Naive thymus-derived CD4-positive, alpha-beta T cell (primary cell): ENCODE data around the gene FIGNL2. TPM values are rescaled to one million over a fixed set of nuclear protein-coding genes. Genes with fewer than 3 reads are reported as not detected.
"Not testable (repeated sequence)": the region's sequence is repeated elsewhere in the genome, so short reads cannot be mapped to it uniquely, and the experiment has no call there.

Experiments
- ATAC-seq: fragments of 150-1000 bp; cut with Tn5 transposase; 2 replicates; pipeline ENCODE4 v1.10.0; 2021; ENCODE audit warnings: mild to moderate bottlenecking, moderate library complexity
- CTCF ChIA-PET: fragments of 350-600 bp; sonication (Branson Sonifier 250); formaldehyde crosslinking; loops from one replicate; lab custom pipeline; 2021; ENCODE audit warnings: antibody characterized with exemption; lab: Charles Lee
- POLR2A ChIA-PET: fragments of 350-600 bp; sonication (Branson Sonifier 250); formaldehyde crosslinking; loops from one replicate; lab custom pipeline; 2021; ENCODE audit warnings: antibody characterized with exemption, inconsistent platforms; lab: Charles Lee
- DNase-seq, 9 donors: peaks; one replicate each; pipeline versions ENCODE4 v3.0.0 to v3.0.0-alpha.2; 2020 to 2022; ENCODE audit warnings: mixed read lengths in 1 of 9
- H3K27ac ChIP-seq: one replicate; pipeline ENCODE4 v1.7.0; 2013; ENCODE audit warnings: mild to moderate bottlenecking, low read depth, low read length, moderate library complexity
- H3K27me3 ChIP-seq, 2 donors: one replicate each; pipeline ENCODE4 v1.7.0; 2013; ENCODE audit warnings: low read length in 2 of 2, mild to moderate bottlenecking in 2 of 2, moderate library complexity in 2 of 2; ENCODE audit not compliant: control insufficient read depth in 2 of 2, insufficient read depth in 2 of 2
- H3K36me3 ChIP-seq, 3 experiments: 1 replicate in 2 of 3; 2 replicates in 1 of 3; pipeline ENCODE4 v1.7.0; 2013; ENCODE audit warnings: low read length in 3 of 3, mild to moderate bottlenecking in 3 of 3, moderate library complexity in 1 of 3; ENCODE audit not compliant: insufficient read depth in 3 of 3, control insufficient read depth in 2 of 3
- H3K4me1 ChIP-seq, 2 donors: one replicate each; pipeline ENCODE4 v1.7.0; 2013; ENCODE audit warnings: low read length in 2 of 2, mild to moderate bottlenecking in 2 of 2, moderate library complexity in 1 of 2; ENCODE audit not compliant: control insufficient read depth in 2 of 2, insufficient read depth in 2 of 2
- H3K4me3 ChIP-seq: 2 replicates; pipeline ENCODE4 v1.7.0; 2013; ENCODE audit warnings: mild to moderate bottlenecking, low read length
- H3K9me3 ChIP-seq, 3 experiments: 1 replicate in 2 of 3; 2 replicates in 1 of 3; pipeline ENCODE4 v1.7.0; 2013; ENCODE audit warnings: low read length in 3 of 3; ENCODE audit not compliant: control insufficient read depth in 2 of 3
- H3K27ac Mint-ChIP-seq, 9 donors: one replicate each; pipeline ENCODE4 v1.8.0; 2020 to 2022; ENCODE audit warnings: mixed read lengths in 9 of 9, mild to moderate bottlenecking in 8 of 9, moderate library complexity in 5 of 9, inconsistent platforms in 2 of 9
- H3K27me3 Mint-ChIP-seq, 5 donors: one replicate each; pipeline ENCODE4 v1.8.0; 2021 to 2022; ENCODE audit warnings: mixed read lengths in 5 of 5, mild to moderate bottlenecking in 1 of 5
- H3K36me3 Mint-ChIP-seq, 5 donors: one replicate each; pipeline ENCODE4 v1.8.0; 2020 to 2022; ENCODE audit warnings: mixed read lengths in 5 of 5, mild to moderate bottlenecking in 3 of 5, inconsistent platforms in 1 of 5
- H3K4me1 Mint-ChIP-seq, 7 donors: one replicate each; pipeline ENCODE4 v1.8.0; 2020 to 2022; ENCODE audit warnings: mixed read lengths in 7 of 7, mild to moderate bottlenecking in 3 of 7, inconsistent platforms in 1 of 7
- H3K4me3 Mint-ChIP-seq, 10 donors: one replicate each; pipeline ENCODE4 v1.8.0; 2020 to 2022; ENCODE audit warnings: mild to moderate bottlenecking in 10 of 10, mixed read lengths in 10 of 10, moderate library complexity in 6 of 10, inconsistent platforms in 2 of 10
- H3K9me3 Mint-ChIP-seq, 11 donors: one replicate each; pipeline ENCODE4 v1.8.0; 2020 to 2022; ENCODE audit warnings: mixed read lengths in 11 of 11, mild to moderate bottlenecking in 4 of 11, inconsistent platforms in 1 of 11, moderate library complexity in 1 of 11
- intact Hi-C, 2 donors: fragments of 100-400 bp; cut with micrococcal nuclease; formaldehyde crosslinking; loops; one replicate each; pipeline ENCODE4 v1.15.1; 2023
- polyA plus RNA-seq, 2 donors: library from polyadenylated mRNA; unstranded; fragments of 300-500 nt; fragmentation: Illumina TruSeq; gene quantifications; one replicate each; pipeline ENCODE4 v1.2.3, GENCODE V29; 2021
- total RNA-seq, 6 experiments: library from RNA in 5 of 6; stranded (reverse) in 5 of 6; gene quantifications; 1 replicate in 5 of 6; 2 replicates in 1 of 6; pipeline ENCODE4 v1.2.3 and lab custom pipeline; 2021 to 2026

FIGNL2 gene
- total and polyA plus RNA-seq, 7 experiments from 2014 or later: 0.07 to 2.1 (median 1.3) TPM; not detected in 1

DNA sequence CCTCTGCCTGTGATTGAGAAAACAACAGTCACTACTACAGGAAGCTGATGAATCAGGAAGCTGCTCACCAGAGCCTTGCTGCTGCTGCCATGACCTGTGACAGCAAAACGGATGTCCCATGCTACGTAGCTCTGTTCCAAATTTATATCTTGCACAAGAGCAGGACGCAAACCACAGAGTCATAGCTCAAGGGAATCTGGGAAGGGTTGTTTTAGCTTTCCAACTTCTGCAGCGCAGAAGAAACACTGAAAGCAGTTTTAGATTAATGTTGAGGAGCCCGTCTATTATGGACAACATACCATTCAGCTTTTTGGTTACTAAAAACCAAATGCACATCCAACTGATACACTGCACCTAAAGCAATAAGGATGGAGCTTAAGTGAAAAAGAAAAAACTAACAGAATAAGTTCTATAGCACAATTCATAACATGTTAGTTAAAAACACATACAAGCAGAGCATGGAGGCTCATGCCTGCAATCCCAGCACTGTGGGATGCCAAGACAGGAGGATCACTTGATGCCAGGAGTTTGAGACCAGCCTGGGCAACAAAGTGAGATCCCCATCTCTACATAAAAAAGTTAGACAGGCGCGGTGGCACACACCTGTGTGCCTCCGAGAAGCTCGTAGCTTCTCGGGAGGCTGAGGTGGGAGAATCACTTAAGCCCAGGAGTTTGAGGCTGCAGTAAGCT, 37.6 kb upstream of the FIGNL2 start:
- CTCF ChIA-PET: interaction anchor here (0.8 to 1.6 kb wide), 7 partner anchors 9 to 107 kb away, joined by 3 to 12 read pairs (median 3); no protein-coding TSS in a partner anchor
- Mint-ChIP-seq H3K36me3 (peaks cover 0 to 6% (median 0%) of the 10 kb centered on the region in 5 donors), H3K27ac (peak overlapping the region; percentile 86 to 97 (median 95)), H3K4me1 (peaks cover 12 to 22% (median 16%) of the 10 kb centered on the region in 7 donors), H3K9me3 (peaks cover 0 to 4% (median 0%) of the 10 kb centered on the region in 11 donors), H3K4me3 (peak overlapping the region; percentile 8 to 77 (median 62)), H3K27me3 (peaks cover 0 to 2% (median 0%) of the 10 kb centered on the region in 5 donors)
- Histone ChIP-seq H3K27ac (peak overlapping the region; percentile 1), H3K4me1 (peaks cover 0 to 5% of the 10 kb centered on the region in 2 donors), H3K9me3 (no peaks in the 10 kb centered on the region), H3K36me3 (no peaks in the 10 kb centered on the region), H3K4me3 (peak overlapping the region; percentile 25), H3K27me3 (no peaks in the 10 kb centered on the region)
- POLR2A ChIA-PET: interaction anchor here (0.6 to 1.9 kb wide), 4 partner anchors 19 to 946 kb away, joined by 3 to 12 read pairs (median 3); no protein-coding TSS in a partner anchor
- DNase-seq (peak in 8 of 9 donors; percentile 27 to 71 (median 64)), ATAC-seq (peak; percentile 95)
- intact Hi-C loops: loop anchor here in 1 of 2 donors (1.0 kb wide), 1 partner anchor 120 kb away; the partner anchor contains the start of gene TAMALIN

DNA sequence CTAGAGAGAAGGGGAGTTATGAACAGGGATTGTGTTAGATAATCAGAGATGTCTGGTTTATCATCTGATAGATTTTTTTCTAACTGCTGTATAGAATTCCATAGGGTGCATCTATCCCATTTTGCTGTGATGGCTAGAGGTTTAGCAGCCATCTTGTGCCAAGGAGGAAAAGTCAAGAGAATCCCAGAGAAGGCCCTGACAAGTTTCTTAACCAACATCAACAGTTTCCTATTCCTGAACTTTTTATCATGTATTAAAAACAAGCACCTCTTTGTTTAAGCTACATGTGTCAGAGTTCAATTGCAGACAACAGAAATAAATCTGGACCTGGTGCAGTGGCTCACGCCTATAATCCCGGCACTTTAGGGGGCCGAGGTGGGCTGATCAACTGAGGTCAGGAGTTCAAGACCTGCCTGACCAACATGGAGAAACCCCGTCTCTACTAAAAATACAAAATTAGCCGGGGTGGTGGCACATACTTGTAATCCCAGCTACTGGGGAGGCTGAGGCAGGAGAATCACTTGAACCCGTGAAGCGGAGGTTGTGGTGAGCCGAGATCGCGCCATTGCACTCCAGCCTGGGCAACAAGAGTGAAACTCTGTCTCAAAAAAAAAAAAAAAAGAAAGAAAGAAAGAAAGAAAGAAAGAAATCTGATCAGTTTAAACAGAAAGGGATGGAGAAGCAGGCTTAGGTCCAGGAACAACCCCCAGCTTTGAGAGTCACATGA, 36.9 kb upstream of the FIGNL2 start:
- ATAC-seq, H3K4me1 ChIP-seq, H3K27me3 Mint-ChIP-seq, DNase-seq, H3K36me3 ChIP-seq, H3K9me3 ChIP-seq, H3K36me3 Mint-ChIP-seq, H3K9me3 Mint-ChIP-seq, H3K27me3 ChIP-seq: not testable (repeated sequence)
- CTCF ChIA-PET: interaction anchor here (0.8 to 1.6 kb wide), 6 partner anchors 8 to 108 kb away, joined by 3 to 12 read pairs (median 3); no protein-coding TSS in a partner anchor
- Mint-ChIP-seq H3K4me3 (peak overlapping the region in 9 of 10 donors; percentile 54 to 77 (median 62)), H3K27ac (peak overlapping the region; percentile 86 to 97 (median 95)), H3K4me1 (peaks cover 12 to 22% (median 16%) of the 10 kb centered on the region in 7 donors)
- Histone ChIP-seq H3K27ac (peak overlapping the region; percentile 1), H3K4me3 (peak overlapping the region; percentile 25)
- intact Hi-C loops: loop anchor here in 1 of 2 donors (1.0 kb wide), 1 partner anchor 121 kb away; the partner anchor contains the start of gene TAMALIN
- POLR2A ChIA-PET: interaction anchor here (0.6 to 1.9 kb wide), 3 partner anchors 19 to 65 kb away, joined by 3 to 12 read pairs (median 3); no protein-coding TSS in a partner anchor

DNA sequence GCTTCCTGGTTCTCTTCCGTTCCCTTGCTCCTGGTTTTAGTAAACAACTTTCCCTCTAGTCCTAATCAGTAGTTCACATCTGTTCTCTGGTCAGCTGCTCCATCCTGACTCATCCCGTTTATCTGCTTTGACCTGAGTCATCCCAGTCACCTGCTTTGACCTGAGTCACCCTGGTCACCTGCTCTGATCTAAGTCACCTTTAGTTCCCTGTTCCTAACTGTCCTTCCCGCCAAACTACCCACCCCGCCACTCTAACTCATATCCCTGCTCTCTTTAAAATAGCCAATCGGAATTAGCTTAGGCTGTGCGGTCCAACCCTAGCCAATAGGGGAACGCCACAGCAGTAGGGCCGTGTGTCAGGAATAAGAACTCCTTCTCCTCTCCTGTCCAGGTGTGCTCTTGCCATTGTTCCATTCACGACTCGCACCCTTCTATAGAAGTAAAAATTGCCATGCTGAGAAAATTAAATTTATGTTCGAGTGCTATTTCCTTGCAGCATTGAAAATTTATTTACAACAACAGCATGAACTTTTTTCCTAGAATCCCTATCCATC, 36.2 kb upstream of the FIGNL2 start:
- H3K36me3 Mint-ChIP-seq: peaks cover 0 to 6% (median 0%) of the 10 kb centered on the region in 5 donors
- POLR2A ChIA-PET: interaction anchor here (1.4 kb wide), 1 partner anchor 20 kb away, joined by 3 read pairs; no protein-coding TSS in a partner anchor
- CTCF ChIA-PET: interaction anchor here (1.4 kb wide), 1 partner anchor 10 kb away, joined by 4 read pairs; no protein-coding TSS in a partner anchor
- Histone ChIP-seq H3K27ac (no peak overlapping the region), H3K4me3 (no peak overlapping the region), H3K36me3 (no peaks in the 10 kb centered on the region), H3K27me3 (no peaks in the 10 kb centered on the region), H3K4me1 (peaks cover 0 to 5% of the 10 kb centered on the region in 2 donors), H3K9me3 (no peaks in the 10 kb centered on the region)
- intact Hi-C loops: no loop called here
- peaks cover 0 to 2% (median 0%) of the 10 kb centered on the region in 5 donors for H3K27me3 Mint-ChIP-seq
- ATAC-seq (no peak), DNase-seq (no peak)
- H3K27ac Mint-ChIP-seq: peak overlapping the region in 8 of 9 donors; percentile 39 to 97 (median 91)
- H3K4me3 Mint-ChIP-seq: peak overlapping the region in 1 of 10 donors; percentile 36
- H3K4me1 Mint-ChIP-seq: peaks cover 12 to 22% (median 16%) of the 10 kb centered on the region in 7 donors
- peaks cover 0 to 4% (median 0%) of the 10 kb centered on the region in 11 donors for H3K9me3 Mint-ChIP-seq

DNA sequence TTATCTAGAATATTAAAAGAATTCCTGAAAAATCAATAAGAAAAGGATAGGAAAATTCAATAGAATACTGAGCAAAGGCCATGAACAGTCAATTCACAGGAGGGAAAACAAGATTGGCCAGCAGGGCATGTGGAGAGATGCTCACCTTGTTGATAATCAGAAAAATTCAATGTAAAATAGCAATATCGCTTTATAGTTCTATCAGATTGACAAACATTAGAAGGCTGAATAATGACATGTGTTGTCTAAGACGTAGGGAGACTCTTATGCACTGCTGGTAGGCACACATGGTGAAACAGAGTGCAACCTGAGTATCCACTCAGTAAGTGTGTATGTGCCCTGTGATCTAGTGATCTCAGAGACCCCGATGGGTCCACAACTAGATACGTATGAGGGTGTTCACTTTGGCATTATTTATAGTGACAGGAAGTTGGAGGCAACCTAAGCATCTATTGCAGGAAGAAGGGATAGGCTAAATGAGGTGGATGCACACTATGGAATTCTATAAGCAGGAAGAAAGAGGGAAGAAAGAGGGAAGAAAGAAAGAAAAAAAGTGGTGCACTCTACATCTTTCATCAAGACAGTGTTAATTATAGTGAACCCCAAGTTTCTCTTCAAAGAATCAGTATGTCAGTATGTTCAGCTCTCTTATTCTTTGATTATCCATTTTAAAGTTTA, 35.6 kb upstream of the FIGNL2 start:
- H3K4me3 ChIP-seq: no peak overlapping the region
- no peak for ATAC-seq
- ChIA-PET CTCF (interaction anchor here (1.4 kb wide), 1 partner anchor 9 kb away, joined by 4 read pairs; no protein-coding TSS in a partner anchor), POLR2A (no interaction called here)
- H3K4me3 Mint-ChIP-seq: no peak overlapping the region
- H3K4me1 ChIP-seq: peaks cover 0 to 5% of the 10 kb centered on the region in 2 donors
- peaks cover 0 to 4% (median 0%) of the 10 kb centered on the region in 11 donors for H3K9me3 Mint-ChIP-seq
- no peaks in the 10 kb centered on the region for H3K9me3 ChIP-seq
- peak overlapping the region in 7 of 9 donors; percentile 8 to 94 (median 29) for H3K27ac Mint-ChIP-seq
- no peaks in the 10 kb centered on the region for H3K36me3 ChIP-seq
- peaks cover 0 to 6% (median 0%) of the 10 kb centered on the region in 5 donors for H3K36me3 Mint-ChIP-seq
- H3K27me3 Mint-ChIP-seq: peaks cover 0 to 4% (median 0%) of the 10 kb centered on the region in 5 donors
- intact Hi-C loops: no loop called here
- peaks cover 12 to 22% (median 16%) of the 10 kb centered on the region in 7 donors for H3K4me1 Mint-ChIP-seq
- H3K27me3 ChIP-seq: no peaks in the 10 kb centered on the region
- no peak overlapping the region for H3K27ac ChIP-seq
- DNase-seq: no peak

DNA sequence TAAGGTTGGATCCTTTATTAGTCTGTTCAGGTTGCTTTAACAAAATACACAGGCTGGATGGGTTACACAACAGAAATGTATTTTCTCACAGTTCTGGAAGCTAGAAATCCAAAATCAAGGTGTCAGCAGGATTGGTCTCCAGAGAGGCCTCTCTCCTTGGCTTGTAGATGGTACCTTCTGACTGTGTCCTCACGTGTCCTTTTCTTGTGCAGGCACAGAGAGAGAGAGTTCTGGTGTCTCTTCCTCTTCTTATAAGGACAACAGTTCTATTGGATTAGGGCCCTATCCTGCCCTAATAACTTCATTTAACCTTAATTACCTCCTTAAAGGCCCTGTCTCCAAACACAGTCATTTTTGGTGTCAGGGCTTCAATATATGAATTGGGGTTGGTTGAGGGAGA, 34.8 kb upstream of the FIGNL2 start:
- H3K27me3 ChIP-seq: no peaks in the 10 kb centered on the region
- Mint-ChIP-seq H3K4me3 (no peak overlapping the region), H3K36me3 (peaks cover 0 to 6% (median 0%) of the 10 kb centered on the region in 5 donors), H3K9me3 (peaks cover 0 to 4% (median 0%) of the 10 kb centered on the region in 11 donors), H3K4me1 (peaks cover 12 to 22% (median 16%) of the 10 kb centered on the region in 7 donors), H3K27ac (peak overlapping the region in 1 of 9 donors; percentile 20), H3K27me3 (peaks cover 0 to 5% (median 0%) of the 10 kb centered on the region in 5 donors)
- intact Hi-C loops: no loop called here
- H3K36me3 ChIP-seq: no peaks in the 10 kb centered on the region
- CTCF ChIA-PET: interaction anchor here (1.4 kb wide), 1 partner anchor 8 kb away, joined by 4 read pairs; no protein-coding TSS in a partner anchor
- DNase-seq (no peak), ATAC-seq (no peak)
- H3K9me3 ChIP-seq: no peaks in the 10 kb centered on the region
- POLR2A ChIA-PET: no interaction called here
- peaks cover 0 to 5% of the 10 kb centered on the region in 2 donors for H3K4me1 ChIP-seq
- no peak overlapping the region for H3K4me3 ChIP-seq
- no peak overlapping the region for H3K27ac ChIP-seq
